Neural cell (in vitro differentiated cells): ENCODE data around the gene PARD6G. TPM values are rescaled to one million over a fixed set of nuclear protein-coding genes. Genes with fewer than 3 reads are reported as not detected.

ENCODE experiments used
- H2AFZ ChIP-seq: fragments of 200-600, 300-800 bp; sonication (generic), shearing (Covaris generic); 2 replicates; pipeline ENCODE4 v1.6.0; 2014; ENCODE audit warnings: low read depth, mild to moderate bottlenecking, antibody characterized with exemption, low read length, moderate library complexity
- H3F3A ChIP-seq: fragments of 200-600 bp; shearing (Covaris generic); 2 replicates; pipeline ENCODE4 v1.6.1; 2016; ENCODE audit warnings: mild to moderate bottlenecking, moderate library complexity, mixed read lengths, antibody characterized with exemption, low read length; ENCODE audit not compliant: insufficient read depth, poor library complexity, severe bottlenecking
- H3K27ac ChIP-seq: fragments of 200-600, 300-800 bp; sonication (generic), shearing (Covaris generic); 2 replicates; pipeline ENCODE4 v1.5.1; 2014; ENCODE audit warnings: mild to moderate bottlenecking, low read length, moderate library complexity
- H3K27me3 ChIP-seq: fragments of 300-800, 200-600 bp; sonication (generic), shearing (Covaris generic); 2 replicates; pipeline ENCODE4 v1.6.0; 2014; ENCODE audit warnings: mild to moderate bottlenecking, low read depth, low read length, moderate library complexity; ENCODE audit not compliant: insufficient read depth
- H3K36me3 ChIP-seq: fragments of 300-800, 200-600 bp; sonication (generic), shearing (Covaris generic); 2 replicates; pipeline ENCODE4 v1.5.1; 2014; ENCODE audit warnings: mild to moderate bottlenecking, antibody characterized with exemption, low read length, moderate library complexity; ENCODE audit not compliant: insufficient read depth
- H3K4me2 ChIP-seq: fragments of 300-800, 200-600 bp; sonication (generic), shearing (Covaris generic); 2 replicates; pipeline ENCODE4 v1.6.0; 2014; ENCODE audit warnings: mild to moderate bottlenecking, low read length
- H3K4me3 ChIP-seq: fragments of 300-800, 200-600 bp; sonication (generic), shearing (Covaris generic); 2 replicates; pipeline ENCODE4 v1.5.1; 2014; ENCODE audit warnings: mild to moderate bottlenecking, low read length, moderate library complexity
- H3K79me2 ChIP-seq: fragments of 200-600 bp; shearing (Covaris generic); replicated peaks from 2 replicates; pipeline ENCODE4 v1.6.0; 2014; ENCODE audit warnings: mild to moderate bottlenecking, low read length, moderate library complexity; ENCODE audit not compliant: insufficient read depth
- H3K9ac ChIP-seq: fragments of 300-800, 200-600 bp; sonication (generic), shearing (Covaris generic); 2 replicates; pipeline ENCODE4 v1.6.1; 2016; ENCODE audit warnings: mild to moderate bottlenecking, low read length, mixed read lengths
- H3K9me2 ChIP-seq: fragments of 200-600 bp; shearing (Covaris generic); 2 replicates; pipeline ENCODE4 v1.6.1; 2016; ENCODE audit warnings: mild to moderate bottlenecking, low read length, mixed read lengths; ENCODE audit not compliant: insufficient read depth
- H3K9me3 ChIP-seq: fragments of 200-600, 300-800 bp; sonication (generic), shearing (Covaris generic); 2 replicates; pipeline ENCODE4 v1.6.1; 2016; ENCODE audit warnings: mild to moderate bottlenecking, mixed run types, low read length, moderate library complexity, mixed read lengths
- H4K20me1 ChIP-seq: fragments of 200-600 bp; shearing (Covaris generic); 2 replicates; pipeline ENCODE4 v1.6.1; 2016; ENCODE audit warnings: mild to moderate bottlenecking, mixed run types; ENCODE audit not compliant: insufficient read depth
- CTCF ChIP-seq: fragments of 450-650 bp; IDR thresholded peaks from 2 replicates; pipeline ENCODE4 v1.5.1; 2014; ENCODE audit warnings: antibody characterized with exemption, mild to moderate bottlenecking, moderate library complexity; ENCODE audit not compliant: poor library complexity, severe bottlenecking
- EP300 ChIP-seq: fragments of 450-650 bp; conservative IDR thresholded peaks from 2 replicates; pipeline ENCODE4 v1.6.1; 2014; ENCODE audit warnings: antibody characterized with exemption, mild to moderate bottlenecking, moderate library complexity; ENCODE audit not compliant: poor library complexity, severe bottlenecking
- EZH2 ChIP-seq: fragments of 200-600, 300-800 bp; shearing (Covaris generic), sonication (generic); IDR thresholded peaks from 2 replicates; pipeline ENCODE4 v1.6.1; 2014; ENCODE audit warnings: antibody characterized with exemption, low read length, borderline replicate concordance, mild to moderate bottlenecking; ENCODE audit not compliant: insufficient read depth, poor library complexity, severe bottlenecking
- MXI1 ChIP-seq: fragments of 450-650 bp; conservative IDR thresholded peaks from 2 replicates; pipeline ENCODE4 v1.6.1; 2014; ENCODE audit warnings: antibody characterized with exemption, mild to moderate bottlenecking; ENCODE audit not compliant: poor library complexity, severe bottlenecking
- POLR2AphosphoS5 ChIP-seq: IDR thresholded peaks from 2 replicates; pipeline ENCODE4 v1.6.1; 2012
- RAD21 ChIP-seq: fragments of 450-650 bp; conservative IDR thresholded peaks from 2 replicates; pipeline ENCODE4 v1.6.1; 2014; ENCODE audit warnings: antibody characterized with exemption, mild to moderate bottlenecking, moderate library complexity
- REST ChIP-seq: IDR thresholded peaks from 2 replicates; pipeline ENCODE4 v1.6.1; 2012; ENCODE audit warnings: borderline replicate concordance
- SMC3 ChIP-seq: fragments of 450-650 bp; conservative IDR thresholded peaks from 2 replicates; pipeline ENCODE4 v1.6.1; 2014; ENCODE audit warnings: antibody characterized with exemption, mild to moderate bottlenecking, moderate library complexity; ENCODE audit not compliant: poor library complexity
- TAF1 ChIP-seq: IDR thresholded peaks from 2 replicates; pipeline ENCODE4 v1.6.1; 2012; ENCODE audit warnings: low read depth
- polyA plus RNA-seq: library from polyadenylated mRNA; depleted of rRNA; stranded (reverse); fragments of >200 nt; gene quantifications from 2 replicates; pipeline ENCODE4 v1.2.3, GENCODE V29; 2014

PARD6G gene
- polyA plus RNA-seq, 1 donor from 2014 or later: 9.3 TPM

- Histone ChIP-seq H2AFZ (no peak overlapping the region), H3K36me3 (peaks cover 6% of the 10 kb centered on the region), H3F3A (no peaks in the 10 kb centered on the region), H3K79me2 (peaks cover 26% of the 10 kb centered on the region), H3K9ac (no peak overlapping the region), H3K9me2 (no peaks in the 10 kb centered on the region), H3K27me3 (no peaks in the 10 kb centered on the region), H3K9me3 (no peaks in the 10 kb centered on the region), H4K20me1 (no peaks in the 10 kb centered on the region), H3K27ac (no peak overlapping the region), H3K4me3 (no peak overlapping the region), H3K4me2 (no peak overlapping the region)
- no peak for TF ChIP-seq EZH2
- TF ChIP-seq REST: no peak
- no peak for TF ChIP-seq EP300
- TF ChIP-seq MXI1: no peak
- TF ChIP-seq SMC3: no peak
- TF ChIP-seq RAD21: no peak
- TF ChIP-seq TAF1: no peak
- no peak for TF ChIP-seq CTCF
- TF ChIP-seq POLR2AphosphoS5: no peak
Observed at GRCh38 chr18:80132180-80132812, 115.0 kb downstream of the PARD6G start.

- peaks cover 43% of the 10 kb centered on the region for H3K79me2 ChIP-seq
- no peaks in the 10 kb centered on the region for H4K20me1 ChIP-seq
Observed at GRCh38 chr18:80130555-80130954, 116.8 kb downstream of the PARD6G start.

More at GRCh38 chr18:80130555-80130954, 116.8 kb downstream of the PARD6G start:
- no peak overlapping the region for H3K4me3 ChIP-seq
- H3F3A ChIP-seq: no peaks in the 10 kb centered on the region
- no peak overlapping the region for H3K27ac ChIP-seq
- no peaks in the 10 kb centered on the region for H3K27me3 ChIP-seq
- no peak overlapping the region for H3K4me2 ChIP-seq
- H3K9me3 ChIP-seq: no peaks in the 10 kb centered on the region
- H3K9ac ChIP-seq: no peak overlapping the region
- peaks cover 4% of the 10 kb centered on the region for H3K36me3 ChIP-seq
- no peak overlapping the region for H2AFZ ChIP-seq
- TF ChIP-seq POLR2AphosphoS5 (no peak), EZH2 (no peak), RAD21 (no peak), TAF1 (no peak), REST (no peak), EP300 (no peak), SMC3 (no peak), MXI1 (no peak), CTCF (no peak)
- H3K9me2 ChIP-seq: no peaks in the 10 kb centered on the region
